Measurements from ENCODE around the gene PPP1R15A. TPM values are rescaled to one million over a fixed set of nuclear protein-coding genes. Genes with fewer than 3 reads are reported as not detected.

PPP1R15A gene
- total RNA-seq, 4 donors from 2014 or later: 81.0 to 171 (median 101) TPM

- WGBS, 2 donors: 25 to 27% methylated on average over 6 of the region's 6 CpGs
- H3K27ac ChIP-seq: peak overlapping the region; percentile 83 to 100 (median 94)
- H3K4me3 ChIP-seq: peak overlapping the region; percentile 34 to 57 (median 44)
Measured at GRCh38 chr19:48866692-48867091, 5.5 kb upstream of the PPP1R15A start.

GRCh38 chr19:48867123-48867745, 5.0 kb upstream of the PPP1R15A start:
- DNase-seq (ENCODE audit: low spot score in 2 of 2): no peak
- Histone ChIP-seq H3K27me3 (no peaks in the 10 kb centered on the region), H3K36me3 (peaks cover 0 to 28% (median 0%) of the 10 kb centered on the region in 3 donors), H3K27ac (peak overlapping the region; percentile 83 to 100 (median 94)), H3K4me3 (peak overlapping the region; percentile 34 to 57 (median 44)), H3K4me1 (peaks cover 0 to 76% (median 17%) of the 10 kb centered on the region in 4 donors), H3K9me3 (no peaks in the 10 kb centered on the region)
- WGBS, 2 donors: 20 to 21% methylated on average over 13 to 14 of the region's 14 CpGs
- TF ChIP-seq EP300 (IDR thresholded peaks at IDR 0.05) (peak in 1 of 2 donors; percentile 17), CTCF (IDR thresholded peaks at IDR 0.05) (no peak), POLR2A (IDR thresholded peaks at IDR 0.05) (peak; percentile 9 to 21)

More at GRCh38 chr19:48866692-48867091, 5.5 kb upstream of the PPP1R15A start:
- TF ChIP-seq EP300 (IDR thresholded peaks at IDR 0.05) (no peak), POLR2A (IDR thresholded peaks at IDR 0.05) (no peak), CTCF (IDR thresholded peaks at IDR 0.05) (no peak)
- H3K9me3 ChIP-seq: no peaks in the 10 kb centered on the region
- no peak for DNase-seq (ENCODE audit: low spot score in 2 of 2)
- H3K4me1 ChIP-seq: peaks cover 0 to 79% (median 16%) of the 10 kb centered on the region in 4 donors
- H3K36me3 ChIP-seq: peaks cover 0 to 31% (median 0%) of the 10 kb centered on the region in 3 donors
- no peaks in the 10 kb centered on the region for H3K27me3 ChIP-seq

DNA sequence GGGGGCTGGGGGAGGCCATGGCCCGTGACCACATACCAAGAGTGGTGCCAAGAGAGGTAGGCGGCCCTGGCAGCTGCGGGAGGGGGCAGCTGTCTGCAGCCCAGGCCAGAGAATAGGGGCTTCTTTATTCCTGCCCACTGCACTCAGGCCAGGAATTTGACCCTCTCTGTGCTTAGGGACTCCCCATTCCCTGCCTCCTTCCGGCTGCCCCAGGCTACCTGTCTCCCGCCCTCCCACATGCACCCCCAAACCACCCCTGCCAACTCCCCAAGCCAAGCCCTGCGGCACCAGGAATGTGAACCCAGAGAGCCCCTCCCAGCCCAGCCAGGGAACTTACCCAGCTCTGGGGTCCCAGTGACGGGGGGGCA, 4.5 kb upstream of the PPP1R15A start:
- Histone ChIP-seq H3K27me3 (no peaks in the 10 kb centered on the region), H3K4me1 (peaks cover 0 to 71% (median 17%) of the 10 kb centered on the region in 4 donors), H3K9me3 (no peaks in the 10 kb centered on the region), H3K36me3 (peaks cover 0 to 27% (median 0%) of the 10 kb centered on the region in 3 donors), H3K27ac (peak overlapping the region; percentile 83 to 100 (median 94)), H3K4me3 (peak overlapping the region; percentile 34 to 57 (median 44))
- TF ChIP-seq CTCF (IDR thresholded peaks at IDR 0.05) (no peak), EP300 (IDR thresholded peaks at IDR 0.05) (peak in 1 of 2 donors; percentile 83), POLR2A (IDR thresholded peaks at IDR 0.05) (no peak)
- 16 to 26% methylated on average over 7 of the region's 7 CpGs for WGBS, 2 donors
- no peak for DNase-seq (ENCODE audit: low spot score in 2 of 2)

DNA sequence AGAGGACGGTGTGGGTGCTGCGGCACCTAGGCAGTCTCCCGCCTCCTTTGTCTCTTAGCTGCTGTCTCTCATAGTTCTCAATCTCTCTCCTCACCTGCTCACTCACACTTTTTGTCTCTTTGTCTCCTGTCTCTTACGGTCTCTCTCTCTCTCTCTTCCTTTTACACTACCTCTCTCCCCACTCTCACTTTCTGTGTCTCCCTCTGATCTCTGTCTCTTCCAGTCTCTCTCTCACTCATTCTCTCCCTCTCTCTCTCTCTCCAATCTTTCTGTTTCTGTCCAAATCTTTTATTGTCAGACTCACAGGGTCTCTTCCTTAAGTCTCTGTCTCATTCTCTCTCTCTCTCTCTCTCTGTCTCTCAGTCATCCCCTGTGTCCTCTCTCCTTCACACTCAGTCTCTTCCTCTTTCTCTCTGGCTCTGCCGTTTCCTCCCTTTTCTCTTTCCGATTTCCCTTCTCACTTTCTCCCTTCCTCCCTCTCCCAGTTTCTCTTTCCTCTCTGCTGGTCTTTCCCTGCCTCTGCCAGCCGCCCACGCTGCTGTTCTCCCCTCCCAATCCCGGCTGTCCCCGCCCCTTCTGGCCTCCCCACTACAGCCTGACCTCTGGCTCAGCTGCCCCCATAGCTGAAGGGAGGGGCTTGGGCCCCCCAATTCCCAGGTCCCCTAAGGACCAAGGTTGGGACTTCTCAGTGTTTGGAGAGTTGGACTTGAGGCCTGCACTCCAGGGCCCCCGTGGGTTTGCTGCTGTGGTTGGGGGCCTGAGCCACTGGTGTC, 3.9 kb upstream of the PPP1R15A start, which contains the start of gene PLEKHA4:
PLEKHA4 (minus strand) TSS at position 504 of the 773 bp plus-strand sequence. CDS start 997 bp downstream, outside the sequence.
- Histone ChIP-seq H3K36me3 (peaks cover 0 to 23% (median 0%) of the 10 kb centered on the region in 3 donors), H3K4me3 (peak within 1 kb of the TSS; percentile 34 to 57 (median 44)), H3K4me1 (peaks cover 0 to 68% (median 17%) of the 10 kb centered on the region in 4 donors), H3K9me3 (no peaks in the 10 kb centered on the region), H3K27me3 (no peaks in the 10 kb centered on the region), H3K27ac (peak within 1 kb of the TSS; percentile 83 to 100 (median 94))
- 13 to 15% methylated on average over 11 of the region's 11 CpGs for WGBS, 2 donors
- TF ChIP-seq EP300 (IDR thresholded peaks at IDR 0.05): peak in 1 of 2 donors; percentile 80
- TF ChIP-seq CTCF (IDR thresholded peaks at IDR 0.05): no peak
- peak; percentile 35 to 43 for TF ChIP-seq POLR2A (IDR thresholded peaks at IDR 0.05)
- DNase-seq (ENCODE audit: low spot score in 2 of 2): peak; percentile 57 to 67

All from tibial nerve (tissue), 4 donors.